GM13976 (cell line): ENCODE results near the gene FBXW7.

ENCODE experiments used
- DNase-seq: peaks from one replicate; pipeline ENCODE4 v3.0.0; 2012; ENCODE audit warnings: low spot score
- in situ Hi-C: fragments of 300-500 bp; cut with MboI; formaldehyde crosslinking; loops from one replicate; pipeline ENCODE4 v1.12.0; 2022; ENCODE audit warnings: low sequenced_read_pairs, mixed read lengths, inconsistent platforms; ENCODE audit not compliant: unreplicated experiment
- TF ChIP-seq, protein P1 (sequence below): IDR thresholded peaks from 2 replicates; pipeline ENCODE4 v1.5.1; 2012; ENCODE audit warnings: borderline replicate concordance, mild to moderate bottlenecking; ENCODE audit not compliant: insufficient read depth; ENCODE audit errors: extremely low read depth, missing control alignments, control extremely low read depth

FBXW7 gene

DNA sequence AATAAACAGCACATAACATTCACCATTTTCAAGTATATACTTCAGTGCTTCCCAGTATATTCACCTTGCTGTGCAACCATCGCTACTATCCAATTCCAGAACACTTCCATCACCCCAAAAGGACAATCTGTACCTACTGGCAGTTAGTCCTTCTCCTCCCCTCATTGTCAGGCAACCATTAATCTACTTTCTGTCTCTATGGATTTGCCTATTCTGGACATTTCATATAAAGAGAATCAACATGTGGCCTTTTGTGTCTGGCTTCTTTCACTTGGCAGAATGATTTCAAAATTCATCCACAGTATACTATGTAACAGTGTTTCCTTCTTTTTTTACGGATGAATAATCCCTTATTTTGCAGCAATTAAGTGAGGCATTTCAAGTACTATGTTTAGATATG is 189.4 kb downstream of the FBXW7 start:
- no peak for DNase-seq
- TF ChIP-seq, protein P1, sequence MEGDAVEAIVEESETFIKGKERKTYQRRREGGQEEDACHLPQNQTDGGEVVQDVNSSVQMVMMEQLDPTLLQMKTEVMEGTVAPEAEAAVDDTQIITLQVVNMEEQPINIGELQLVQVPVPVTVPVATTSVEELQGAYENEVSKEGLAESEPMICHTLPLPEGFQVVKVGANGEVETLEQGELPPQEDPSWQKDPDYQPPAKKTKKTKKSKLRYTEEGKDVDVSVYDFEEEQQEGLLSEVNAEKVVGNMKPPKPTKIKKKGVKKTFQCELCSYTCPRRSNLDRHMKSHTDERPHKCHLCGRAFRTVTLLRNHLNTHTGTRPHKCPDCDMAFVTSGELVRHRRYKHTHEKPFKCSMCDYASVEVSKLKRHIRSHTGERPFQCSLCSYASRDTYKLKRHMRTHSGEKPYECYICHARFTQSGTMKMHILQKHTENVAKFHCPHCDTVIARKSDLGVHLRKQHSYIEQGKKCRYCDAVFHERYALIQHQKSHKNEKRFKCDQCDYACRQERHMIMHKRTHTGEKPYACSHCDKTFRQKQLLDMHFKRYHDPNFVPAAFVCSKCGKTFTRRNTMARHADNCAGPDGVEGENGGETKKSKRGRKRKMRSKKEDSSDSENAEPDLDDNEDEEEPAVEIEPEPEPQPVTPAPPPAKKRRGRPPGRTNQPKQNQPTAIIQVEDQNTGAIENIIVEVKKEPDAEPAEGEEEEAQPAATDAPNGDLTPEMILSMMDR, result no peak
- in situ Hi-C loops, result no loop called here

DNA sequence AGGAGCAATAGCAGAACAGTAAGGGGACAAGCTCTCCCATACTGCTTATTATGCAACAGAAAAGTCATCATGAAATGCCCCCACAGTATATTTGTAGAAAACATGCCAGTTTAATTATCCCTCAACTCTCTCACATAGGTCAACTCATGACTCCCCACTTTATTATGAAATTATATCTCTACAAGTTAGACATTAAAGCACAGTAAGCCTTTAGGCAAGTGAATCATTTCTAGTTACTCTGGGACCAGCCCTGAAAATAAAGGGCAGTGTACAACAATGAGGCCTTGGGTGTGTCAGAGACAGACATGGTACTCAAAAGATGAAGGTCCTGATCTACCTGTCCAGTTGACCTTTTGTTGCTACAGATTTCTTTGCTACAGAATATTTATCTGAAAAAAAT is 191.9 kb downstream of the FBXW7 start:
- no peak for DNase-seq
- in situ Hi-C loops, result no loop called here
- TF ChIP-seq, protein P1, result no peak

DNA sequence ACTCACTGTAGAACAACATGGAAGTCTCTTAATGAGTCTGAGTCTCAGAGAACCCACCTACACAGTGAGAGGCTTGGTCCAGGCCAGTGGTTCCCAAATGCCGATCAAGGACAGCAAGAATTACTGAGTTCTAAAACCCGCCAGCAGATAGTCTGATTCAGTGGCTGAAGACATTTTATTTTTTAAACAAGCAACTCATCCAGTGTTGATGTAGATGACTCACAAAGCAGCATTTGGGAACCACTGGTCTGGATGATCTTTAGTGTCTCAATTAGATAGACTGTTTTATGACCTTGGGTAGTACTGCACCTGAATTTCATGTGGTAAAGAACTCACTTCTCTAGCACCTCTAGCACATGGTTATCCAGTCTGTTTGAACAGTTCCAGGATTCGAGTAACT is 193.6 kb downstream of the FBXW7 start:
- in situ Hi-C loops, result no loop called here
- DNase-seq, result no peak
- TF ChIP-seq, protein P1, result no peak

DNA sequence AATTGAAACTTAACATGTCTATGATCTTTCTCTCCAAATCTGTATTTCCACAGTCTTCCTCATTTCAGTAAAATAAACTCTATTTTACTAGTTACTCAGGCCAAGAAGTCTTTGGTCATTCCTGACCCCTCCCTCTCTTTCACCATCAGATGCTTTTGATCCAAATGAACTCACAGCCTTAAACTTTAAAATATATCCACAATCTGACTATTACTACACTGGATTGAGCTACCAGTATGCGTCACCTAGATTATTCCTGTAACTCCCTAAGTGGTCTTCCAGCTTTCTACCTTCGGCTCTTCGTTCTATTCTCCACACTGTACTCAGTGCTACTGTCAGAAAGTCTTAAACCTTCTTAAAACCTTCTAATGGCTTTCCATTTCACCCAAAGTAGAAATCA is 195.1 kb downstream of the FBXW7 start:
- TF ChIP-seq, protein P1, result no peak
- DNase-seq, result no peak
- in situ Hi-C loops, result no loop called here

DNA sequence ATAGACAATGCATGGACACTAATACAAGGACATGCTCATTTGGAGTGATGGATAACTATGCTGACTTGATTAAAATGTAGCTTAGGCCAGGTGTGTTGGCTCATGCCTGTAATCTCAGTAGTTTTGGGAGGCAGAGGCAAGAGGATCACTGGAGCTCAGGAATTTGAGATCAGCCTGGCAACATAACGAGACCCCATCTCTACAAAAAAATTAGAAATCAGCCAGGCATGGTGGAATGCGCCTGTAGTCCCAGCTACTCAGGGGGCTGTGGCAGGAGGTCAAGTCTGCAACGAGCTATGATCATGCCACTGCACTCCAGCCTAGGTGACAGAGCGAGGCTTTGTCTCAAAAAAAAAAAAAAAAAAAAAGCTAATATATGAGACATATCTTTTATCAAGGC is 196.3 kb downstream of the FBXW7 start:
- in situ Hi-C loops, result no loop called here
- TF ChIP-seq, protein P1, result no peak
- DNase-seq, result no peak

DNA sequence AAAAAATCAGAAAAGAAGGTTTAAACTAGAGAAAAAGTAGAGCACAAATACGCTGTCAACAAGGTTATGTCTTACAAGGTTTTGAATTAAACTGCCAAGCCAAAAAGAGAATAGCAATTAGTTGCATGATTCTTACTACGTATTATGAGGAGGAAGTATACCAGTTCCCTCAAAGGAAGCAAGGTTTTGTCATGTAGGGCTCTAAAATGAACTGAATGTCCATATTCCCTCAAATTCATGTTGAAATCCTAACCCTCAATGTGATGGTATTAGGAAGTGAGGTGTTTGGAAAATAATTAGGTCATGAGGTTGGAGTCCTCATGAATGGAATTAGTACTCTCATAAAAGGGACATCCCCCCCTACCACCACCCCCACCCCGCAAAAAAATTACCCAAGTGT is 201.0 kb downstream of the FBXW7 start:
- no peak for DNase-seq
- TF ChIP-seq, protein P1, result no peak
- in situ Hi-C loops, result no loop called here

DNA sequence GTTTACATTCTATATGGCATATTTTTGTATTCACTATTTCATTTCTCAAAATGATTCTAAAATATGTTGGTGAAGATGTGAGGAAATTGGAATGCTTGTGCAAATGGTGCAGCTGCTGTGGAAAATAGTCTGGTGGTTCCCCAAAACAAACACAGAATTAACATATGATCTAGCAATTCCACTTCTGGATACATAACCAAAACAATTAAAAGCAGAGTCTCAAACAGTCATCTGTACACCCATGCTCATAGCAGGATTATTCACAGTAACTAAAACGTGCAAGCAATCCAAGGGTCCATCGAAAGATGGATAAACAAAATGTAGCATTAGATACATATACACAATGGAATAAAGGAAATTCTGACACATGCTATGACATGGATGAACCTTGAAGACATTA is 204.8 kb downstream of the FBXW7 start:
- in situ Hi-C loops, result no loop called here
- TF ChIP-seq, protein P1, result no peak
- DNase-seq, result no peak
